GM18505 (cell line): ENCODE data around the gene PALS2.

Experiments used
- ATAC-seq: cut with Tn5 transposase; IDR thresholded peaks from one replicate; pipeline ENCODE4 v1.9.1; 2021; ENCODE audit not compliant: unreplicated experiment
- POLR2A ChIP-seq: IDR thresholded peaks from 4 replicates; pipeline ENCODE4 v1.6.1; 2011; ENCODE audit warnings: borderline replicate concordance; ENCODE audit not compliant: insufficient read depth, insufficient read length; ENCODE audit errors: extremely low read depth

PALS2 gene

DNA sequence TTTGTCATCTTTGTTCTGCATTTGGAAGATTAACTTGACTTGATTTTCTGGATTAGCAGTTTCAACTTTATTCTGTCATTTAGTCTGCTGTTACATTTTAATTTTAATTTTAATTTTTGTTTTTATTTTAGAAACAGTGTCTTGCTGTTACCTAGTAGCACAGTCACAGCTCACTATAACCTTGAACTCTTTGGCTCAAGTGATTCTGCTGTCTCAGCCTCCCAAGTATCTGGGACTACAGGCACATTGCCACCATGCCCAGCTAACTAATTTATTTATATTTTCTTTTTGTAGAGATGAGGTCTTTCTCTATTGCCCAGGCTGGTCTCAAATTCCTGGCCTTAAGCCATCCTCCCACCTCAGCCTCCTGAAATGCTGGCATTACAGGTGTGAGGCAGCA lies 35.3 kb downstream of the PALS2 start:
- no peak for ATAC-seq
- TF ChIP-seq POLR2A: no peak

DNA sequence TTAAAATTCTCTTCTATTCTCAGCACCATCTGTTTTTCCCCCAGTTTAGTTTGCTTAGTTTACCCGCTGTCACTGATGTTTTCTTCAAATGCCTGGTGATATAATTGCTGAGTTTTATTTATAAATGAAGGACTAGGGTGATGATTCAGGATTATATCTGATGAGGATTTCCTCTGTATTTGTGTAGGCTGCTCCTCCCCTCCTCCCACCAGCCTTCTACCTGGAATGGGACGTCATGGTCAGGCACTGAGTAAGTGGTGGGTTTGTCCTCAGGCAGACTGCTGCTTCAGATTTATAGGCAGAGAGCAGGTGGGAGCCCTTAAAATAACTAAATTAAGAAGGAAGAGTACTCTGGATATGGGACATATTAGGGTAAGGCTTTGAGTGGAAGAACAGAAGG lies 35.8 kb downstream of the PALS2 start:
- no peak for TF ChIP-seq POLR2A

DNA sequence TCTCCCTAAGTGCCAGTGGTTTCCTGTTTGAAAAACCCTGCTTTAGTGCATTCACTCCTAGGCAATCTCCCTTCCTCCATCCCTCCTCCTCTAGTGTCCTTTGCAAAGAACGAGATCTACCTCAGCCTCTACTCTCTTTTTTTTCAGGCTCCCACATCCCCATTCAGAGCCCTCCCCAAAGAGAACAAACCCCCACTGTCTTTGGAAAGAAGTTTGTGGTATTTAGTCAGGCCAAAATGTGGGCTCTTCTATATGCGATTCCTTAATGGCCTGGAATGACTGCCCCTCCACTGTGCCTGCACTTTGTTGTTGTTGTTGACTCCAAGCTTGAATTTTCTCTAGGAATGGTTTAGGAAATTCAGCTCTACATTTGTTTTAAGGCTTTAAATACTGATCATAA lies 36.3 kb downstream of the PALS2 start:
- no peak for ATAC-seq
- TF ChIP-seq POLR2A: no peak

More for the DNA sequence above, 35.8 kb downstream of the PALS2 start:
- no peak for ATAC-seq

DNA sequence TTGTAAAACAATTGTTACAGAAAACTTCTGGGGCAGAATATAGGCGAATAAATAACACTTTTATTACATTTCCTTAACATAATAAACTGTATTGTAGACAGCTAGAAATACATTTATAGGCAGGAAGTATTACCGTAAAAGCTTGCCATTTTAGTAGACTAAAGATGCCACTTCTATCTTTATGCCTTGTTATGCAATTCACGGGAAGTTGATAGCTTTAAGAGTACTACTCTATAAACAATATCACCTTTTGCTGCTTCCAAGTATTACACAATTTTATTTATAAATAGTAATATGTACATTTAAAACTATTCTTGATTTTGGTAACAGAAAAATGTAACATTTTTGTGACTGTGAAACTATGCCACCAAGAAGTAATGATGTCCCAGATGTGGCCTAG lies 37.9 kb downstream of the PALS2 start:
- TF ChIP-seq POLR2A: no peak
- ATAC-seq: no peak

DNA sequence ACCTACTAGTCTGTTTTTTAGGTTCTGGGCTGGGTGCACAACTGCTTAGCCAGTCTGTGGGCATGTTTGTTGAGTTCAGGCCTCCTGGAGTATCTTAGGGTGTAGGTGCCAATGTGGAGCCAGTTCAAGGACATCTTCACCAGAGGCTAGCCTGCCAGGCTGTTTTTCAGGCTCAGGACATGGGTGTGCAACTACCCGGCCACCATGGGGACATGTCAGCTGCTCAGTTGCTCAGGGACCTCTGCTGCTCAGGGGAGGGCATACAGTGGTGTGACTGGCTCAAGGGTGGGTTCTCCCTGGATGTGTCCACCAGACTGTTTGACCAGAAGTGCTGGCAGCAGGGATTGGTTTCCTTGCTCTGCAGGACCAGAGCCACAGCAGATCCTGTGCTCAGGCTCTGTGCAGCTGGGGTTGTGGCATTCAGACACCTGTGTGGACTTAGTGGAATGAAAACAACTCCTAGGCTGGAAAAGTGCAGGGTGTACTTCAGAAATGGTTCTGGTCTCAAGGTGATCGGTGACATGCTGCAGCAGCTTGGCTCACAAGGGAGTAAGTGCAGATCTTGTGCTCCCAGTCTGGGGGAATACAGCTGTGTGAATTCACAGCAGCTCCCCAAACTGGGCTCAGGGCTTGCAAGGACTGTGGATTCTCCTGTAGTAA lies 44.8 kb downstream of the PALS2 start:
- ATAC-seq: no peak
- TF ChIP-seq POLR2A: no peak

DNA sequence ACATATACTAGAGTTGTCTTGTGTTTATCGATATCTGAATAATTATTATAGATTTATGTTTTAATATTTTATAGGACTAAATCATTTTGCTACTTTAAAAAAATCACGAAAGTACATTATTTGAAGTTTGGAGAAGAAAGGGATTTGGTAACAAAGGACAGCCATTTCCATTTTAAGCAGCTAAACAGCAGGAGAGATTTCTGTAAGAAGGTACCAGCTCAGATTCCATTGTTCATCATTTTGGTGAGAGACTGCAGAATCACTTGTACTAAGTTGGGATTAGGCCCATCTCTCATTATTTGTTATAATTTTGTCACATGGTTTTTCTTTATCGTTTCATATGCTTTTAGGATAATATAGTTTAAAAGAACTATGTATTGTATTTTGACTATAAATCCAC lies 46.7 kb downstream of the PALS2 start:
- TF ChIP-seq POLR2A: no peak
- no peak for ATAC-seq

DNA sequence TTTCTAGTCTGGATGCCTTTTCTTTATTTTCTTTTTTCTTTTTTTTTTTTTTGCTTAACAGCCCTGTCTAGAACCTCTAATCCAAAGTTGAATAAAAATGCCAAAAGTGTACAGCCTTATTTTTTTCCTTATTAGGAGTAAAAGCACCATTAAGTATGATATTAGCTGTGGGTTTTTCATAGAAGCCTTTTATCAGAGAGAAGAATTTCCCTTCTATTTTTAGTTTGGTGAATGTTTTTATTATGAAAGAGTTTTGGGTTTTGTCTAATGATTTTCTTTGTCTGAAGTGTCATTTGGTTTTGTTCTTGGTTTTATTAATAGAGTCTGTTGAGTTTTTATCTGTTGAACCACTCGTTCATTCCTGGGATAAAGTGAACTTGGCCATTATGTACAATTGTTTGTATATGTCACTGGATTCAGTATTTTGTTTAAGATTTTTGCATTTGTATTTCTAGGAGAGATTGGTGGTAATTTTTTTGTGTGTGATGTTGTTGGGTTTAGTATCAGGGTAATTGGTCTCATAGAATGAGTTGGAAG lies 49.5 kb downstream of the PALS2 start:
- no peak for ATAC-seq
- no peak for TF ChIP-seq POLR2A
